ENCODE measurements around the gene CPNE6.

Gene CPNE6

DNA sequence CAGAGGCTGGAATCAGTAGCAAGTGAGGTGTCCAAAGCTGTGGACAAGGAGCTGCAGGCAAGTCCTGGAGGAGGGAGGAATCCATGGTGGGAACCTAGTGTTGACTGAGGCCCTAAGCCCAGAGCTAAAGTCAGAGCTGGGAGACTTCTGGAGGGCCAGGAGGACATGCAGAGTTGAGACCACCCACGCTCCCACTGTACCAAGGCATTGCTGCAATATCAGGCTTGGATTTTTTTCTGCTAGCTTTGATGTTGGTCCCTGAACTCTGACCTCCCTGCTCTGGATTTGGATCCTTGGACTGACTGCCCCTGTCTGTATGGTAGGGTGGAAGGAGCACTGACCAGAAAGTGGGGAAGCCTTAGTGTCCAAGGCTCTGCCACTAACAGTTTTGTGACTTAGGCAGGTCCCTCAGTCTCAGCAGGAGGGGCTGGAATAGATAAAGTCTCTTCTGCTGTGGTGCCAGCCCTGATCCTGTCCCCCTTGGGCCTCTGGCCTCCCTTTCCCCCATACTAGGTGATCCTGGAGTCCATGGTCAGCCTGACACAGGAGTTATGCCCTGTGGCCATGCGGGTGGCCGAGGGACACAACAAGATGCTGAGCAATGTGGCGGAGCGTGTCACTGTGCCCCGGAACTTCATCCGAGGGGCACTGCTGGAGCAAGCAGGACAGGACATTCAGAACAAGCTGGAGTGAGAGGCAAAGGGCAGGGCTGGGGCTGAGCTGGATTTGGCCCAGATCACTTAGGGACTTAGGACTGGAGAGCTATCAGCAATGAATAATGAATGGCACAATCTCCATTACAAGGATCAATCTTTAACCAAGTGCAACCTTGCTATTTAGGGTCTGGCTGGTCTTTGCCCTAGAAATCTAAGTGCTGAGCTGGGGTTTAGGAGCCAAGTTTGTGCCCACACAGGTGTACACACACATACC lies 10.1 kb upstream of the CPNE6 start:
- Histone ChIP-seq H3K14ac (ENCODE audit: low read length in 2 of 2) (peak overlapping the region in 1 of 2 experiments; percentile 18), H3K4ac (ENCODE audit: low read depth in 1 of 2, low read length in 2 of 2) (no peak overlapping the region), H4K91ac (ENCODE audit: low read length) (no peak overlapping the region), H3K18ac (ENCODE audit: low read depth in 1 of 2, low read length in 2 of 2) (no peak overlapping the region), H3K79me1 (replicated peaks; ENCODE audit: low read length, poor library complexity, severe bottlenecking) (no peaks in the 10 kb centered on the region), H2AFZ (ENCODE audit: low read depth, low read length) (no peak overlapping the region), H3K4me2 (ENCODE audit: low read length, poor library complexity, severe bottlenecking) (no peak overlapping the region), H3K27me3 (ENCODE audit: control insufficient read depth in 1 of 2, insufficient read depth in 1 of 2, low read length in 2 of 2) (peaks cover 53 to 71% of the 10 kb centered on the region in 2 experiments), H3K4me1 (ENCODE audit: control insufficient read depth, insufficient read depth, low read depth, low read length) (peaks cover 5% of the 10 kb centered on the region), H4K8ac (ENCODE audit: low read length) (no peak overlapping the region), H3K9me3 (ENCODE audit: control insufficient read depth, low read length) (no peaks in the 10 kb centered on the region), H2BK12ac (ENCODE audit: low read length in 2 of 2) (no peak overlapping the region), H3K4me3 (ENCODE audit: insufficient read depth in 1 of 2, low read depth in 1 of 2, low read length in 2 of 2) (no peak overlapping the region), H3K36me3 (ENCODE audit: control insufficient read depth in 1 of 2, insufficient read depth in 2 of 2, low read depth in 1 of 2, low read length in 2 of 2) (no peaks in the 10 kb centered on the region), H3K23ac (ENCODE audit: low read length in 2 of 2) (no peak overlapping the region), H2AK5ac (ENCODE audit: low read length, severe bottlenecking) (no peak overlapping the region), H2BK5ac (ENCODE audit: low read depth, low read length, poor library complexity, severe bottlenecking) (no peak overlapping the region), H3K9ac (ENCODE audit: low read length) (no peak overlapping the region), H3K27ac (ENCODE audit: low read length, poor library complexity, severe bottlenecking) (no peak overlapping the region), H2BK15ac (ENCODE audit: low read depth, poor library complexity, severe bottlenecking) (peak overlapping the region; percentile 12), H2BK120ac (ENCODE audit: low read depth, low read length) (no peak overlapping the region)
- no peak for DNase-seq
- WGBS = 92% methylated on average over 7 of the region's 7 CpGs

DNA sequence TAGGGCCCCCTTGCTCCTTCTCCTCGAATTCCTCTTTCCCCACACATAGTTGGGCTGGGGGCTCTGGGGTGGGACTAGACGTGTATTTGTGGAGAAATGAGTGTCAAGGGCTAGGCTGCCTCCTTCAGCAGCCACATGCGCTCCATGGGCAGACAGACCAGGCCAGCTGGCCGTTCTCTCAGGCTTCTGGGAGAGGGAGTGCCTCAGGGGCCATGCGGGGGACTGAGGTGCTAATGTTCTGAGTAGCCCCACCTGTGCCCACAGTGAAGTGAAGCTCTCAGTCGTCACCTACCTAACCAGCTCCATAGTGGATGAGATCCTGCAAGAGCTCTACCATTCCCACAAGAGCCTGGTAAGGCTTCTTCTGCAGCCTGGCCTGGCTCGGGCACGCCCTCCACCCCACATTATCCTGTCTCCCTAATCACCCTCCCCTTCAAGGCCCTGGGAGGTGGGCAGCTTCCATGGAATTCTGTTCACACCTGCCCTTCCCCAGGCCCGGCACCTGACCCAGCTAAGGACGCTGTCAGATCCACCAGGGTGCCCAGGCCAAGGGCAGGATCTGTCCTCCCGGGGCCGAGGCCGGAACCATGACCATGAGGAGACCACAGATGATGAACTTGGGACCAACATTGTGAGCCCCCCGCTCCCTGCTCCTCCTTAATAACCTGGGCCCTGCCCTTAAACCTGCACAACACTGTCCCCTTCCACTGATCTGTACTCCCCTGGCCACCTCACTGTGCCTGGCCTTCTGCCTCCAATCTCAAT lies 9.0 kb upstream of the CPNE6 start:
- H3K79me1 ChIP-seq (replicated peaks; ENCODE audit: low read length, poor library complexity, severe bottlenecking) = no peaks in the 10 kb centered on the region
- H2AK5ac ChIP-seq (ENCODE audit: low read length, severe bottlenecking) = no peak overlapping the region
- H3K27me3 ChIP-seq (ENCODE audit: control insufficient read depth in 1 of 2, insufficient read depth in 1 of 2, low read length in 2 of 2) = peaks cover 50 to 63% of the 10 kb centered on the region in 2 experiments
- no peak overlapping the region for H2BK120ac ChIP-seq (ENCODE audit: low read depth, low read length)
- H3K9me3 ChIP-seq (ENCODE audit: control insufficient read depth, low read length) = no peaks in the 10 kb centered on the region
- H3K4ac ChIP-seq (ENCODE audit: low read depth in 1 of 2, low read length in 2 of 2) = no peak overlapping the region
- no peak overlapping the region for H2BK5ac ChIP-seq (ENCODE audit: low read depth, low read length, poor library complexity, severe bottlenecking)
- H3K27ac ChIP-seq (ENCODE audit: low read length, poor library complexity, severe bottlenecking) = no peak overlapping the region
- no peak overlapping the region for H4K91ac ChIP-seq (ENCODE audit: low read length)
- H3K9ac ChIP-seq (ENCODE audit: low read length) = no peak overlapping the region
- no peak overlapping the region for H4K8ac ChIP-seq (ENCODE audit: low read length)
- no peak overlapping the region for H2BK12ac ChIP-seq (ENCODE audit: low read length in 2 of 2)
- H2AFZ ChIP-seq (ENCODE audit: low read depth, low read length) = no peak overlapping the region
- no peak overlapping the region for H3K4me2 ChIP-seq (ENCODE audit: low read length, poor library complexity, severe bottlenecking)
- H3K36me3 ChIP-seq (ENCODE audit: control insufficient read depth in 1 of 2, insufficient read depth in 2 of 2, low read depth in 1 of 2, low read length in 2 of 2) = no peaks in the 10 kb centered on the region
- H3K18ac ChIP-seq (ENCODE audit: low read depth in 1 of 2, low read length in 2 of 2) = no peak overlapping the region
- H3K4me1 ChIP-seq (ENCODE audit: control insufficient read depth, insufficient read depth, low read depth, low read length) = peaks cover 5% of the 10 kb centered on the region
- WGBS = 77% methylated on average over 13 of the region's 14 CpGs
- no peak overlapping the region for H3K4me3 ChIP-seq (ENCODE audit: insufficient read depth in 1 of 2, low read depth in 1 of 2, low read length in 2 of 2)
- H3K14ac ChIP-seq (ENCODE audit: low read length in 2 of 2) = no peak overlapping the region
- DNase-seq = no peak
- H3K23ac ChIP-seq (ENCODE audit: low read length in 2 of 2) = no peak overlapping the region
- H2BK15ac ChIP-seq (ENCODE audit: low read depth, poor library complexity, severe bottlenecking) = no peak overlapping the region

DNA sequence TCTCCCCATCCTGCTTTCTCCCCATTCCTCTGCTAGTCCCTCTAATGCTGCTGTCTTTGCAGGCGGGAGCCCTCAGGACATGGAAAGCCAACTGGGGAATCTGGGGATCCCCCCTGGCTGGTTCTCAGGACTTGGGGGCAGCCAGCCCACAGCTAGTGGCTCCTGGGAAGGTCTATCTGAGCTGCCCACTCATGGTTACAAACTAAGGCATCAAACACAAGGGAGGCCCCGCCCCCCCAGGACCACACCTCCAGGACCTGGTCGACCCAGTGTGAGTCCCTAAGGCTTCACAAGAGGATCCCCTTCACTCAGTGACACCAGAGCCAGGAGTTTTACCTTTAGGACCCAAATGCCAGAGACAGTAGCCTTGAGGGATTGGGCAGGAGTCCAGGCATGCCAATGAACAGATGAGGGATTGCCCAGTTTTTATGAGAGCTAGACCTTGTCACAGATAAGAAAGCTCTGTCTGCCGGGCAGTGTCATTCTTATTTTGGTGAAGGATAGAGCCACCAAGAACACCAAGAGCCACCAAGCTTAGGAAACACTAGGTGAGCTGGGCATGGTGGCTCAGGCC lies 8.0 kb upstream of the CPNE6 start:
- no peaks in the 10 kb centered on the region for H3K9me3 ChIP-seq (ENCODE audit: control insufficient read depth, low read length)
- no peak overlapping the region for H2BK5ac ChIP-seq (ENCODE audit: low read depth, low read length, poor library complexity, severe bottlenecking)
- no peak overlapping the region for H4K91ac ChIP-seq (ENCODE audit: low read length)
- H3K23ac ChIP-seq (ENCODE audit: low read length in 2 of 2) = no peak overlapping the region
- no peak overlapping the region for H3K4ac ChIP-seq (ENCODE audit: low read depth in 1 of 2, low read length in 2 of 2)
- H3K18ac ChIP-seq (ENCODE audit: low read depth in 1 of 2, low read length in 2 of 2) = no peak overlapping the region
- peaks cover 5% of the 10 kb centered on the region for H3K4me1 ChIP-seq (ENCODE audit: control insufficient read depth, insufficient read depth, low read depth, low read length)
- no peak for DNase-seq
- no peaks in the 10 kb centered on the region for H3K36me3 ChIP-seq (ENCODE audit: control insufficient read depth in 1 of 2, insufficient read depth in 2 of 2, low read depth in 1 of 2, low read length in 2 of 2)
- H3K9ac ChIP-seq (ENCODE audit: low read length) = no peak overlapping the region
- no peak overlapping the region for H2BK15ac ChIP-seq (ENCODE audit: low read depth, poor library complexity, severe bottlenecking)
- no peak overlapping the region for H3K4me2 ChIP-seq (ENCODE audit: low read length, poor library complexity, severe bottlenecking)
- H3K14ac ChIP-seq (ENCODE audit: low read length in 2 of 2) = no peak overlapping the region
- no peak overlapping the region for H2BK12ac ChIP-seq (ENCODE audit: low read length in 2 of 2)
- H2AK5ac ChIP-seq (ENCODE audit: low read length, severe bottlenecking) = no peak overlapping the region
- H3K4me3 ChIP-seq (ENCODE audit: insufficient read depth in 1 of 2, low read depth in 1 of 2, low read length in 2 of 2) = no peak overlapping the region
- H4K8ac ChIP-seq (ENCODE audit: low read length) = no peak overlapping the region
- H2BK120ac ChIP-seq (ENCODE audit: low read depth, low read length) = no peak overlapping the region
- H3K27ac ChIP-seq (ENCODE audit: low read length, poor library complexity, severe bottlenecking) = no peak overlapping the region
- no peaks in the 10 kb centered on the region for H3K79me1 ChIP-seq (replicated peaks; ENCODE audit: low read length, poor library complexity, severe bottlenecking)
- WGBS = 82% methylated on average over 4 of the region's 4 CpGs
- H2AFZ ChIP-seq (ENCODE audit: low read depth, low read length) = no peak overlapping the region
- peaks cover 47 to 61% of the 10 kb centered on the region in 2 experiments for H3K27me3 ChIP-seq (ENCODE audit: control insufficient read depth in 1 of 2, insufficient read depth in 1 of 2, low read length in 2 of 2)

All from mesenchymal stem cell (in vitro differentiated cells and primary cell).